T1000 (cell line): ENCODE results near the gene APOL2.
A peak's percentile ranks its signal among the peaks of the same experiment; 100 is the strongest.
"Not testable (repeated sequence)": the region's sequence is repeated elsewhere in the genome, so short reads cannot be mapped to it uniquely, and the experiment has no call there.

Source experiments
- DNase-seq: peaks from one replicate; lab custom pipeline; 2025; ENCODE audit warnings: mixed read lengths; lab: John Stamatoyannopoulos, UW

APOL2 gene, protein sequence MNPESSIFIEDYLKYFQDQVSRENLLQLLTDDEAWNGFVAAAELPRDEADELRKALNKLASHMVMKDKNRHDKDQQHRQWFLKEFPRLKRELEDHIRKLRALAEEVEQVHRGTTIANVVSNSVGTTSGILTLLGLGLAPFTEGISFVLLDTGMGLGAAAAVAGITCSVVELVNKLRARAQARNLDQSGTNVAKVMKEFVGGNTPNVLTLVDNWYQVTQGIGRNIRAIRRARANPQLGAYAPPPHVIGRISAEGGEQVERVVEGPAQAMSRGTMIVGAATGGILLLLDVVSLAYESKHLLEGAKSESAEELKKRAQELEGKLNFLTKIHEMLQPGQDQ

DNA sequence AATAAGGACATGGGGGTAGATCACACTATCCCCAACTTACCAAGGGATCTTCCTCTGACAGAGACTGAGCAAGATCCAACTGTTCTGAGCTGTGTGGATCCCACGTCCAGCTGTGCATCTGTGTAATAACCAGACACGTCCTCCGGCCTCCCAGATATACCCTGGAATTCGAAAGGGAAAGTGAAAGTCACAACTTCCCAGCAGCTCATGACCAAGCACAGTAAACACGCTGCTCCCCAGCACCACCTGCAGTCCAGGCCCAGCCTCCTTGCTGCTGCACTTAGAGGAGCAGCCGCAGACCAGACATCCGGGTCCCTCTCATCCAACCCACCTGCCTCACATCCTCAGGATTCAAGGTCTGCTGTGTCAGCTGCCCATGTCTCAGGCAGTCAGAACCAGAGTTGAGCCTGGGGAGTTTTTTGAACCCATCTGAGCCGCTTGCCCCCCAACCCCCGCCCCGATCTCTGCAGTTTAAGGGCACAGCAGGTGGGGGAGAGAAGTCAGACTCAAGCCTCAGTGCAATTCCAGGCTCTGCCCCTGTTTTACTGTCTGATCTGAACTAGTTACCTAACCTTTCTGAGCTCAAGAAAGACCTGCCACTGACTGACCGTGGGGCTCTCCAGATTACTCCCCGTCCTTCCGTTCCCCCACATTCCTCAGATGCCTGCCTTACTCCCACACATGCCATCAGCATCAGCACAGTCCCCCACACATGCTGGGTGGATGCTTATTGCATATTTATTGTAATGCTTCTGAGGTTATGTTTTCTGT, at the start of gene APOL2:
Gene APOL2 (minus strand): TSS at position 127 of the 771 bp plus-strand sequence. CDS start 6,365 bp downstream, outside the sequence.
- DNase-seq = peak; percentile 83

DNA sequence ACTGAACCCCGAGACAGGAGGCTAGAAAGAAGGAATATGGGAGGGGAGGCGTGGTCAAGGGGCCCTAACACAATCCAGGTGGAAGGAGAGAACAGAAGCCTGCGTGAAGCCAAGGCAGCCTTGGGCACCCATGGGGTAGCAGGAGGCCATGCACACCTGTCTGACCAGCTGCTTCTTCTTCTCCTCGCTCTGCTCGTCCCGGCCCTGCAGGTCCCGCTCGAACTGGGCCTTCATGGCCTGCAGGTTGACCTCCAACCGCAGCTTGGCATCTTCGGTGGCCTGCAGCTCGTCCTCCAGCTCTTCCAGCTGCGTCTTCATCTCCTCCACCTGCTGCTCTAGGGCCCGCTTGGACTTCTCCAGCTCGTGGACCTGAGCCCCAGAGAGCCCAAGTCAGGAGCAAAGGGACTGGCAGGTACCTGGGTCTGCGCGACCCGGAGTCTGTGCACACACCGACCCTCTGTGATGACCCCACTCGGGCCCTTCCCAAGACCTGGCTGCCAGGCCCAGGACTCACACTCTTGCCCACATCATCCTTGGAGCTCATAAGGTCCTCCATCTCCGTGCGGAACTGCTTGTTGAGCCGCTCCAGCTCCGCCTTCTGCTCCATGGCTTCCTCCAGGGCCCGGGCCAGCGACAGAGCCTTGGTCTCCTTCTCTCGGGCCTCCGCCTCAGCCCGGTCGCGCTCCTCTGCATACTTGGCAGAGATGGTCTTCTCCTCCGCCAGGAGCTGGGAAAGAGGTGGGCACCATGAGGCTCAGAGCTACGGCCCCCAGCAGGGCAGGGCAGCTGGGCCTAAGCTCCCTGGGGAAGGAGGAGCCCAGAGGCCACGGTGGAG, 49.5 kb upstream of the APOL2 start:
- DNase-seq = no peak

DNA sequence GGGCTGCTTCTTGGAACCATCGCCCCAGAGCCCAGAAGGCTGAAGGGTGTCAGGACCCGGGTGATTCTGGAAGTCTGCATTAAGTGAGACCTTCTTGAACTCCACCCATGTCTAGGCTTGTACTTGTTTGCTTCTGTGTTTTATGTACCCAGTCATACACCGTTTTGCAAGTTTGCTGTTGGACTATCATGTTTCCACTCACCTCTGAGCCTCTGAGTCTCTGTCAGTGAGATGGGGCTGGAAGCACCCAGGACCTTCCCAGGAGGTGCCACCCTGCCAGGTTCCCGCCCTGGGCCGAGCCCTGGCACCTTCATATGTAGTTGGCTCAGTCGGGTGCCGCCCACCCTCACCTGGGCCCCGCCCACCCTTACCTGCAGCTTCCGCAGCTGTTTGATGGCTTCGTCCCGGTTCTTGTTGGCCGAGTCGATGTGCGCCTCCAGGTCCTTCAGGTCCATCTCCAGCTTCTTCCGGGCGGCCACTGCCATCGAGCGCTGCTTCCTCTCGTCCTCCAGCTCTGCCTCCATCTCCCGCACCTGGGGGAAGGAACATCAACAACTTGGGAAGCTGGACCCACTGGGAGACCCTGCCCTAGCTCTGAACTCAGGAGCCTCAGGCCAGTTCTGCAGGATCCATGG, 48.7 kb upstream of the APOL2 start:
- DNase-seq = no peak

DNA sequence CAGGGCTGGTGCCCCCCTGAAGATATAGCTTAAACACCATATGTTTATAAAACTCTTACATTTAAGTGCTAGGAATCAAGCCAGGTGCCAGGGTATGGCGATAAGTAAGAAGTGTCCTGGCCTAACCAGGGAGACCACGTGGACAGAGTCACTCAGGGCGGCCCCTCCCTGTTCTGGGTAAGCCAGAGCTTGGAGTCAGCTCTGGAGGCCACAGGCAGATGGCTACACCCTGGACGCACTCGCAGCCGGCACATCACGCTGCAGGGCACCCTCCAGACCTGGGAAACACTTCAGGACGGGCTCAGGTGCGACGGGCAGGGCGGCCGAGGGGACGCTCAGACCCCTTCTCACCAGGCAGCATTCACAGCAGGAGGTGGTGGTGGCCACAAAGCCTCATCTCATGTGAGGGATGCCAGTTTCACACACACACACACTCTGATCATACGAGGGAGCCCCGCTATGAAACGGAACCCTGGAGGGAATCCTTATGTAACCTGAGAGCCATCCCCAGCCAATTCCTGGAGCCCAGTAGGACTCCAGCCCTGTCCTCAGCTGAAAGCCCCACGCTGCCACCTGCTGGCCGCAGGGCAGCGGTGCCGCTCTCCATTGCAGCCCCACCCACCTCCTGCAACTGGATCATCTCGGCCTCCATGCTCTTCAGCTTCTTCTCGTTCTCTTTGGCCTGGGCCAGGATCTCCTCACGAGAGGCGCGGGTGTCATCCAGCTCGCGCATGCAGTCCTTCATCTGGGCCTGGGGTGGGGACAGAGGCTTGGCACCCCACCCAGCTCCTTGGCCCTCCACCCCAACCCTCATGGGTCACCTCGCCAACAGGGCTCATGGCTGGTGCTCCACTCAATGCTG, 47.0 kb upstream of the APOL2 start:
- peak; percentile 25 for DNase-seq

DNA sequence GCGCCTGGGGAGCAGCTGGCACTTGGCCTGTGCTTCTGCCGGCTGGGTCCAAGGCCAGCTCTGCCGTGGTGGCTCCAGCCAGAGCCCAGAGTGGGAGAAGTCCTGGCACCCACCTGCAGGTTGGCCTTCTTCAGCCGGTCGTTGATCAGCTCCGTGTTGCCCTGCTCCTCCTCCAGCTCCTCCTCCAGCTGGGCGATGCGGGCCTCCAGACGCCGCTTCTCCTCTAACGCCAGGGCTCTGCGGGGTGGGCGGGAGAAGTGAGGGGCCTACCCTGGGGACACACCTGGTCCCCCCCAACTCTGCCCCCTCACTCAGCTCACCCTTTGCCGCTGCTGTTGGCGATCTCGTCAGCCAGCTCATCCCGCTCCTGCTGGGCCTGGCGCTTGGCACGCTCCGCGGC, 46.2 kb upstream of the APOL2 start:
- DNase-seq = no peak

DNA sequence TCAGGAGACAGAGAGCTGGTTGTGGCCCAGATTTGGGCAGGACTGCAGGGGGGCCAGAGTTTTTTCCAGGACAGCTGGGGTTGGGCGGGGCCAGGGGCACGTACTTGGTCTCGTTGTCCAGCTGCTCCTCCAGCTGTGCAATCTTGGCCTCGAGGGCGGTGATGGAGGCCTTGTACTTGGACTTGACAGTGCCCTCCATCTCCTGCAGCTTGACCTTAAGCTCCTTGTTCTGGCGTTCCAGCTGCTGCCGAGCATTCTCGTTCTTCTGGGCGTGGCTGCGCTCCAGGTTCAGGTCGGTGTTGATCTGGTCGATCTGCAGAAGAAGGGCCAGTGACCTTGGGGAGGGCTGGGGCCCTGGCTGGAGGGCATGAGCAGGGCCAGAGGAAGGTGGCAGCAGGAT, 45.7 kb upstream of the APOL2 start:
- DNase-seq = no peak

DNA sequence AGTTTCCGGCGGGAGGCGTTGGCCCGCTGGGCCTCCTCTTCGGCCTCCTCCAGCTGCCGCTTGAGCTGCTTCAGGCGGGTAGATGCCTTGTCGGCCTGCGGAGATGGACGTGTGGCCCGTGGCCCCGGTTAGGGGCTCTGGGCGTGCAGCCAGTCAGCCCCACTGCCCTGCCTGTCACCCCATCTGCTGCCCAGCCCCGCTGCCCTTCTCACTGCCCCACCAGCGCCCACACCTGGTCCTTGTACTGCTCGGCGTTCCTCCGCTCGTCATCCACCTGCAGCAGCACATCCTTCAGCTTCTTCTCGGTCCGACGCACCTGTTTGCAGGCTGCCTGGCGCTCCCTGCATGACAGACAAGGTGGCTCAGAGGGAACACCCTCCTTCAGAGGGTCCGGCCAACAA, 44.8 kb upstream of the APOL2 start:
- DNase-seq = no peak

DNA sequence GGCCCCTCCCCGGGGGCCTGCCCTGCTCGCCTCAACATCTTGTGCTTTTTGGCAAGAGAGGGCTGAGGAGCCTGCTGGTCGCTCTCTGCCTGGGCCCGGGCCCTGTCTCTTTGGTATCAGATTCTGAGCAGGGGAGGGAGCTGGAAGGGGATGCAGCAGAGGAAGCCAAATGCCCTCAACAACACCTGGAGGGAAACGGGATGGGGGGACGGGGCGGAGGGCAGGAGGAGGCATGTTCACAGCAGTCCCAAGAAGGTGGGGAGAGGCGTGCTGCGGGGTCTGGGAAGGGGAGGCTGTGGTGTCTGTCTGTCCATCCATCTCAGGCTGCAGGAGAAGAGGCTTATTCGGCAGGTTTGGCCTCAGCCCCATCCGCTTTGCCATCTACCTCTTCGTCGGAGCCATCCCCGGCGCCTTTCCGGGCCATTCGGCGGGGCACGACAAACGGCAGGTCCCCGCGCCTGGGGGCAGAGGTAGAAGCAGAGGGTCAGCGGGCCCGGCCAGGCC, 43.1 kb upstream of the APOL2 start:
- no peak for DNase-seq

DNA sequence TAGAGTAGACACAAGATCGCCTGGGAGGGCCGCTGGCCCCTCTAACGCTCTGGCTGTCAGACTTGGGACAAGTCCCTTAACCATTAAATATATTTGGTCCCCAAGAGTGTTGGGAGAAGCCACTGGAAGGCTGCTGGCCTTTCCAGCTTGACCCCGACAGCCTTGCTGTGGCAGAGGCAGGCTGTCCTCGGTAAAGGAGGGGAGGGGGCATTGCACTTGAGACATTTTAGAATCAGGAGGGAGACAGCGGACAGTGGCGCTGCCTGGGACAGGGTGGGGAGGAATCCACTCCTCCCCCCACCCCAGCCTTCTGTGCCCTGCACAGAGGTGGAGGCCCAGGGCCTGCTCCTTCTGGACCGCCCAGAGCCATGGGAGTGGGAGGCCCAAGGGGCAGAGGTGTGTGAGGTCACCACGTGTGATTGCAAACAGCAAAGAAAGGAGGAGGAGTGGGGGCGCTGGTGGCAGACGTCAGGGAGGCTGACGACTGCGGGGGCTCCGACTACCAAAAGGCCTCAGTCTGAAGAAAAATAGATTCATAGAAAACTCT, 42.5 kb upstream of the APOL2 start:
- DNase-seq = no peak

DNA sequence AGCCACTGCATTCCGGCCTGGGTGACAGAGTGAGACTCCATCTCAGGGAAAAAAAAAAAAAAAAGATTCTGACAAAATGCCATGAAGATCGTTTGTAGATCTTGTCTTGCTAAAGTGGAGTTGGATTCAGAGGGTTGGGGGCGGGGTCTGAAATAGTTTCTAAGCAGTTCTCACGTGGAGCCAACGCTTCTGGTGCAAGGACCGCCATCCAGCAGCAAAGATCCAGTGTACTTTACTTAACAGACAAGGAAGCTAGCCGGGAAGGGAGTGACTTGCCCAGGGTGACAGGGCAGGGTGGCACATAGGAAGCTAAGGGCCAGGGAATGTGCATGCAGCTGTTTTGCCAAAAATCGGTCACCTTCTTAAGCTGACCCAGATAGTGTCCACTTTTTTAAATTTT, 41.1 kb upstream of the APOL2 start:
- no peak for DNase-seq

DNA sequence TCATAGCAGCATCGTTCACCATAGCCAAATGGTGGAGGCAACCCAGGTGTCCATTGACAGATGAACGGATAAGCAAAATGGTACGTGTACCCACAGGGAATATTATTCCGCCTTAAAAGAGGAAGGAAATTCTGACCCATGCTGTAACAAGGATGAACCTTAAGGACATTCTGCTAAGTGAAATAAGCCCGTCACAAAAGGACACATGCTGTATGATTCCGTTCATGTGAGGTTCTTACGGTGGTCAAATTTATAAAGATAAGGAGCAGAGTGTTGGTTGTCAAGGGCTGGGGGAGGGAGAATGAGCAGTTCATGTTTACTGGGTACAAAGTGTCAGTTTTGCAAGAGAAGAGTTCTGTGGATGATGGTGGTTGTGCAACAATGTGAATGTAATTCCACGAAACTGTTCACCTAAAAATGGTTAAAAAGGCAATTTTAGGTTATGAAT, 39.9 kb upstream of the APOL2 start:
- DNase-seq = no peak

DNA sequence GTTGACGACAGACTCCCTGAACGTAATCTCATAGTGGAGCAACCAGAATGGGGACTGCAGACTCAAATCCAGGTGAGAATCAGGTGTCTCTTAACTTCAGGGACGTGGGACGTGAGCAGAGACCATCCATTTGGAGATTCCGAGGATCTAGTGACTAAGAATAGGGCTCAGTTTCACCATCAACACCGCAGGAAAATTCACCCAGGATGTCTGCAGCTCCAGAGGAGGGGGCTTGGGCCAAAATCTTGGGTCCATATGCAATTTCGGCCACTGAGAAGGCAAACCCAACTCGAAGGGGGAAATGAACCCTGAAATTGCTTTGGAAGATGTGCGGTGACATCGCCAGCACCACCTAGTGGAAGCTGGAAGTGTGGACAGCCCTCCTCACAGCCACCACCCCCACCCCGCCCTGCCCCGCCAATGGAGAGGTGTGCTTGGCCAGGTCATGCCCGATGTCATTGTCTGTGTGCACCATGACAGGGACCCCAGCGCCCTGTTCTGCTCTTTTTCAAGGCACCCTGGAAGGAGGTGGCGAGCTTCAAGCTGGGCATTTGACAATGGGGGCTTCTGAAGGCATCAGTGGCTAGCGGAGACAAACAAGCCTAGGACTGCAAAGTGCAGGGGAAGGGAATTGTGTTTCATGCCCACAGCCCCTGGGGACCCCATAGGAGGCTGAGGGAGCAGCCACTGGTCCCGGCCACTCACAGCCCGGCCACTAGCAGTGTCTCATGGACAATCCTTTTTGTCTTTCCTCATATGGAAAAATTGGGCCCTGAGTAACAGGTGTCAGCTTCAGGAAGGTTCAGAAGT, 38.4 kb upstream of the APOL2 start:
- no peak for DNase-seq

DNA sequence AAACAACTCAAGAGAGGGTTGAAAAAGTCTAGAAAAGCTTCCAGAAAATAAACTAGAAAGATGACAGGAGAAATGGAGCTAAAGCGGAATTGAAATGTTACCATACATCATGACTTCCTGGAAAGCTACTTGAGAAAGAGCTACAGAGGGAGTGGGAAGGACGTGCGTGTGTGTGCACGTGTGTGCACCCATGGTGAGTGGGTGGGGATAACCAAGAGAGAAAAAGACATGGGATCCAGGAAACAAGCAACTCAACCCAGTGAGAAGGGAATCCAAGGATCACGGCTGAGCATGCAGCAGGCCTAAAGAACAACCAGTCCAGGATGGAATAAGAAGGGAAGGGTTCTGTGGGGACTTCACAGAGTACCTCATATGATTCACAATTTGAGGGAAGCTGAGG, 35.2 kb upstream of the APOL2 start:
- no peak for DNase-seq

DNA sequence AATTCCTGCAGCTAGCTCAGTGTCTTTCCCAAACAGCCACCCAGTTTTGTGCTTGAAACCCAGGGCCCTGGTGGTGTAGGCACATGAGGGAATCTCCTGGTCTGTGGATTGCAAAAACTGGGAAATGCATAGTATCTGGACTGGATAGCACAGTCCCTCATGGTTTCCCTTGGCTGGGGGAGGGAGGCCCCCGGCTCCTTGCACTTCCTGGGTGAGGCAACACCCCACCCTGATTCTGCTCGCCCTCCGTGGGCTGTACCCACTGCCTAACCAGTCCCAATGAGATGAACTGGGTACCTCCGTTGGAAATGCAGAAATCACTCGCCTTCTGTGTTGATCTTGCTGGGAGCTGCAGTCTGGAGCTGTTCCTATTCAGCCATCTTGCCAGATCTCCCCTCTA, 32.6 kb upstream of the APOL2 start:
- DNase-seq = not testable (repeated sequence)

DNA sequence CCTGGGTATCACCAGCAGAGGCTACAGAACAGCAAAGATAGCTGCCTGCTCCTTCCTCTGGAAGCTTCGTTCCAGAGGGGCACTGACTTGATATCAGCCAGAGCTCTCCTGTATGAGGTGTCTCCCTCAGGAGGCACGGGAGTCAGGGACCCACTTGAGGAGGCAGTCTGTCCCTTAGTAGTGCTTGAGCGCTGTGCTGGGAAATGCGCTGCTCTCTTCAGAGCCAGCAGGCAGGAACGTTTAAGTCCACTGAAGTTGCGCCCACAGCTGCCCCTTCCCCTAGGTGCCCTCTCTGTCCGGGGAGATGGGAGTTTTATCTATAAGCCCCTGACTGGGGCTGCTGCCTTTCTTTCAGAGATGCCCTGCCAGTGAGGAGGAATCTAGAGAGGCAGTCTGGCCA, 31.9 kb upstream of the APOL2 start:
- not testable (repeated sequence) for DNase-seq

DNA sequence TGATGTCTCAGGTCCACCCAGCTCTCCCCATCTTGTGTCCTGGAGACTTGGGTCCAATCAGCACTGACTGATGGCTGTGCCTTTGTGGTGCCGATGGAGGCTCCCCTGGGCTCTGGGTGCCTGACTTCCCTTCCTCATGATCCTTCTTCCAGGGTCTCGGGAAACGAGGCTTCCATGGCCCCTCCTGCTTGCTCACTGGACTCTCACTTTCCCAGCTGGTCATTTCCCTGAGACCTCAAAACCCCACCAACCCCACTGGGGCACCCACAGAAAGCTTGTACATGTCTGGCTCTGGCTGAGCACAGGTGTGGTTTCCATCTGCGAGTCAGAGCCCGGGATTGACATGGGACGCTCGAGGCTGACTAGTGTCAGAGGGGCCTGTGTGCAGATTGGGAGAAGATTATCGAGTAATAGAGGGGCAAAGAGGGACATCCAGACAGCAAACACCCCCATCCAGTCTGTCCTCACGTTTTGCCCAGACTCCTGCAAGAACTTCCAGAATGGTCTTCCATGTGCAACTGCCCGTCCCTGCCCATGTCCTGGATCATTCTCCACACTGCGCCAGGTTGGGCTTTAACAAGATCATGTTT, 28.7 kb upstream of the APOL2 start:
- DNase-seq = no peak

DNA sequence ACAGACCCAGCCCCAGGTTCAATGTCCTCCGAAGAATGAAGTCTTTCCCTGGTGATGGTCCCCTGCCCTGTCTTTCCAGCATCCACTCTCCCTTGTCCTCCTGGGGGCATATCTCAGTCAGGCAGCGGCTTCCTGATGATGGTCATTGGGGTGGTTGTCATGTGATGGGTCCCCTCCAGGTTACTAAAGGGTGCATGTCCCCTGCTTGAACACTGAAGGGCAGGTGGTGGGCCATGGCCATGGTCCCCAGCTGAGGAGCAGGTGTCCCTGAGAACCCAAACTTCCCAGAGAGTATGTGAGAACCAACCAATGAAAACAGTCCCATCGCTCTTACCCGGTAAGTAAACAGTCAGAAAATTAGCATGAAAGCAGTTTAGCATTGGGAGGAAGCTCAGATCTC, 27.7 kb upstream of the APOL2 start:
- no peak for DNase-seq

DNA sequence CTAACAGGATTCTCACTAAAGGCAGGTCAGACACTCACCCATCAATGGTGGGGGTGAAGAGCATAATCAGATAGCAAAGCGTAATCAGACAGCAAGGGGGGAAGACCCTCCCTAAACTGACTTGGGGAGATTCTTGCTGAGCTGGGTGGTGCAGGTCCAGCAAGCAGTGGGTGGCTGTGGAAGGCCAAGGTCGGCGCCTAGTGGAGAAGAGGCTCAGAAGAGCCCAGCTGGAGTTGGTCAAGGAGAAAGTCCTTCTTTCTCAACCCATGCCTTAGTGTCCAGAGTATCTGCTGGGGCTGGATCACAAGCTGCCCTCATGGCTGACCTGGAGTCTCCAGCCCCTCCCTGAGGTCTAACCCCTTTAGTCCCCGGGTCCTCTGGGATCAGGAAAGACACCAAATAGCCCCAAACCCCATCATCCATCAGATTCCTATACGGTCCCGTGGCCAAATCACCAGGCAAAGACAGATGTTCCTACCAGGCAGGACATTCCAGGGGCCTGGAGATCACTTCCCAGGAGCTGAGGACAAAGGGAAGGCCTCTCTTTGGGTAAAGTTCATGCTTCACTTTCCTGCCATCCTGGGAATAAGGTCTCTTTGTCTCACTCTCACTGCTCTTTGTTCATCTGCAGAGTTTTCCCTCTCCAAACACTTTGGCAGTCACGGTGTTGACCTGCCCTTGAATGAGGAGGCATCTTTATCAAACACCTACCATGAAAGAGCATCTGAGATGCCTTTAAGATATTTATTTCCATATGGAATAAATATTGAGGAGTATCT, 24.7 kb upstream of the APOL2 start:
- DNase-seq = not testable (repeated sequence)
